ENCODE measurements around the gene TENM4.

The TENM4 gene

GRCh38 chr11:79382301-79383050 lies 58.4 kb downstream of the TENM4 start:
- DNase-seq = no peak

GRCh38 chr11:79381036-79381435 lies 59.8 kb downstream of the TENM4 start:
- no peak for DNase-seq

- no peak for DNase-seq
Measured at GRCh38 chr11:79377406-79377805, 63.4 kb downstream of the TENM4 start.

- no peak for DNase-seq
Measured at GRCh38 chr11:79375818-79376550, 64.8 kb downstream of the TENM4 start.

GRCh38 chr11:79374727-79375126 lies 66.1 kb downstream of the TENM4 start:
- no peak for DNase-seq

- no peak for DNase-seq
Measured at GRCh38 chr11:79371724-79372123, 69.1 kb downstream of the TENM4 start.

- DNase-seq = no peak
Measured at GRCh38 chr11:79371152-79371551, 69.7 kb downstream of the TENM4 start.

- no peak for DNase-seq
Measured at GRCh38 chr11:79369055-79369454, 71.8 kb downstream of the TENM4 start.

GRCh38 chr11:79367844-79368243 lies 73.0 kb downstream of the TENM4 start:
- no peak for DNase-seq

GRCh38 chr11:79366218-79366617 lies 74.6 kb downstream of the TENM4 start:
- no peak for DNase-seq

- no peak for DNase-seq
Measured at GRCh38 chr11:79363861-79364378, 76.9 kb downstream of the TENM4 start.

- no peak for DNase-seq
Measured at GRCh38 chr11:79363256-79363655, 77.6 kb downstream of the TENM4 start.

GRCh38 chr11:79362821-79363220 lies 78.0 kb downstream of the TENM4 start:
- no peak for DNase-seq

- DNase-seq = no peak
Measured at GRCh38 chr11:79362206-79362757, 78.5 kb downstream of the TENM4 start.

GRCh38 chr11:79358258-79358657 lies 82.6 kb downstream of the TENM4 start:
- DNase-seq = no peak

- DNase-seq = no peak
Measured at GRCh38 chr11:79353706-79354105, 87.1 kb downstream of the TENM4 start.

GRCh38 chr11:79352349-79352703 lies 88.5 kb downstream of the TENM4 start:
- DNase-seq = no peak

- DNase-seq = no peak
Measured at GRCh38 chr11:79348976-79349682, 91.7 kb downstream of the TENM4 start.

- no peak for DNase-seq
Measured at GRCh38 chr11:79346021-79346420, 94.8 kb downstream of the TENM4 start.

- DNase-seq = no peak
Measured at GRCh38 chr11:79344753-79345294, 96.0 kb downstream of the TENM4 start.

GRCh38 chr11:79342686-79343085 lies 98.1 kb downstream of the TENM4 start:
- DNase-seq = no peak

- no peak for DNase-seq
Measured at GRCh38 chr11:79342236-79342635, 98.6 kb downstream of the TENM4 start.

GRCh38 chr11:79340535-79340934 lies 100.3 kb downstream of the TENM4 start:
- DNase-seq = no peak

All from activated naive CD4-positive, alpha-beta T cell treated with anti-CD3 and anti-CD28 coated beads, Interleukin-2, amount 50 U/mL, for 16 hours (primary cell).